Measurements from ENCODE around the gene KCNH1.
"Not testable (repeated sequence)": the region's sequence is repeated elsewhere in the genome, so short reads cannot be mapped to it uniquely, and the experiment has no call there.

The KCNH1 gene

DNA sequence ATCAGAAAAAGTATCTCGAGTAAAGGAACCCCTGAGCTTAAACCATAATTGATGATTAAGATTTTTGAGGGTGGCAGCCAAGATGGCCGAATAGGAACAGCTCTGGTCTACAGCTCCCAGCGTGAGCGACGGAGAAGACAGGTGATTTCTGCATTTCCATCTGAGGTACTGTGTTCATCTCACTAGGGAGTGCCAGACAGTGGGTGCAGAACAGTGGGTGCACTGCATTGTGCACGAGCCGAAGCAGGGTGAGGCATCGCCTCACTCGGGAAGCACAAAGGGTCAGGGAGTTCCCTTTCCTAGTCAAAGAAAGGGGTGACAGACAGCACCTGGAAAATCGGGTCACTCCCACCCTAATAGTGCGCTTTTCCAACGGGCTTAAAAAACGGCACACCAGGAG is 138.0 kb downstream of the KCNH1 start:
- not testable (repeated sequence) for DNase-seq

DNA sequence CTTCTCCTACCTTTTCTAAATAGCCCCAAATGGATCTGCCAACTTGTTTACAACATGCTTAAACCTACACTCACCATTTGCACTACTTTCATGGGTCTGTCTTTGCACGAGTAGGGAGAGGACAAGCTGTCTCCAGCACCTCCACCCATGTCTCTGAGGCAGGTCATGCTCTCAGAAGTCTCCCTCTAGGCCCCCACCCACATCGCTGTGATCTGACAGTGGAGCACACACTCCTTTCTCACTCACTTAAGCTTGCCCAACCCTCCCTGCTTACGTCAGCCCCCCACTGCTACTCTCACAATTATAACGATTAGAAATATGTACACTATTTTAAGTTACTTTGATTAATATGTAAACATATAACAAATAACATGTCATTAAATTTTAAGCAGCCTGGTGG is 141.1 kb downstream of the KCNH1 start:
- no peak for DNase-seq

DNA sequence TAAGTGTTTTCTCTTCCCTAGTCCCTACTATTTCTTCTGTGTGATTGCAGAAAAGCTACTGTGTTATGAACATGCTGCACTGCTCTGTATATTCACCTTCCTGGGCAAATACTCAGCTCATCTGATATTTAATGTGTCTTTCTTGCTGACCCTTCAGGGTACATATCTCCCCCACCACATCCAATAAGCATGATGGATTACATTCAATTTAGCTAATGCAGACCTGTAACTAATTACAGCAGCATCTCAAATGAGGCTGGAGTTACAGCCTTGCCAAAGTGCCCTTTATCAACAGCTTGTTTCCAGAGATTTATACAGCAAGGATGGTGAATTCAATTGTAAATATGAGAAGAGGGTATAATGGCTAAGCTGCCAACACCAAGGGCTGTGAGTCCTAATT is 144.0 kb downstream of the KCNH1 start:
- no peak for DNase-seq

DNA sequence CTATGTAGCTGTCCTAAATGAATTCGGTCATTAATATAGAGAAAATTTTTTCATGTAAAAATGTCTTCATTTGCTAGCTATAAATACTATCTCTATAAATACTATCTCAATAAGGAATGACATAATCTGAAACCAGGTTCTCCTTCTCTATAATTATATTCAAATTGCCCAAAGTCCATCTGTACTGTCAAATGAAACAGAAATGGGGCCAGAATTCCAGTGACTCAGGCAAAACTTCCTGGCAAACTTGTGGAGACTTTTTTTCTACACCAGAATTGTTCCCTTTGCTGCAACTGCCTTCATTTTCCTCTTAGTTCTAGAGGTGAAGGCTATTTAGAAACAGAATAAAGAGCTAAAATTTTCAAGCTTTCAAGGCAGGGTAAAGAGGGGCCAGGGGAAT is 152.5 kb downstream of the KCNH1 start:
- DNase-seq, result no peak

DNA sequence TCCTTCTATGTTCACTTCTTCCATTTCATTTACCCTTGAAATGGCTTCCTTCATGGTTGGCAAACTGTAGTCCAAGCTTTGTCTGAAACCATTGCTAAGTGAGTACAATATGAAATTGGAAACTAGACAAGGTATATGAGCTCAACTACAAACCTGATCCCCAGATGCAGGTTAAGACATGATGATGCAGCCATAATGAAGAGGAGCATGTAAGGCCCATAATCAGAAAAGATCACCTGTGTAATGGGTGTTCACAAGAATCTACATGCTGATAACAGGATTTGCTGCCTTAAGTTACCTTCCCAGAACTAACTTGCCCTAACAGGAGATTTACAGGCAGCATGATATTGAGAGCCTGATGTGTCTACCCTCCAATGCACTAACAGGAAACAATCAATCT is 153.9 kb downstream of the KCNH1 start:
- DNase-seq, result no peak

DNA sequence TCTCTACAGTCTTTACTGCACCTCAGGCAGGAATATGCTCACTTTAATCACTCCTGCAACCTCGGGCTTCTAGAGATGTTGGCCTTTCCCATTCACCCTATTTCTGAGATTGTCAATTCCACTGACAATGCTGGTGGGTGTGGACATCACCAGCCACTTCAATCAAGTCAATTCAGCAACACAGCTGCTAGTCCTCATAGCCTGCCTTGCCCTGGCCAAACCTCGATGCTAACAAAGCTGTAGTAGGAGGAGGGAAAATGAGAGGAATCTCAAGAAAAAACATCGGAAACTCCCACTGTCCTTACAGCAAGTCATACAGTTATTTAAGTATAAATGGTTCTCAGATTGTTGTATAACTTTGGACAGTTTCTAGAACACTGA is 155.0 kb downstream of the KCNH1 start:
- DNase-seq, result no peak

DNA sequence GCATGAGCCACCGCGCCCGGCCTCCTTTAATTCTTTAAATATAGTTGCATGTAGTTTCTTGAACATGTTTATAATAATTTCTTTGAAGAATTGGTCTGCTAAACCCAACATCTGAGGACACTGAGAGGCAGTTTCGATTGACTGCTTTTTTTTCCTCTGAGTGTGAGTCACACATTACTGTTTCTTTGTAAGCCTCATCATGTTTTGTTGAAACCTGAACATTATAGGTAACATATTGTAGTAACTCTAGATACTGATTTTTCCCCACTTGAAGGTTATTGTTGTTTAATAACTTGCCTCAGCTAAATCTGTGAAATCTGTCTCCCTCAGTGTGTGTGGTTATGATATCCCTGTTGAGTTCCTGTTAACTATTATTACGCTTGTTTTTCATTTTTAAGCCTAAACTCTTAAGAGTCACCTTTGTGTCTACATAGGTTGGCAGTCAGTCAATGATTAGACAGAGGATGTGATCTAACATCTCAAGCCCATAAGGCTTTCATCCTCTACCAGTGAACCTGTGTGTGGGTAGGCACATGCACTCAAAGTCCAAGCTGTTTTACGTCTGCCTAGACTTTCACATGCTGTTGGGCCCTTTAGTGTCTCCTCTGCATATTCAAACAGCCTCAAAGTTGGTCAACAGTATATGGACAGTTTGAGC is 155.5 kb downstream of the KCNH1 start:
- DNase-seq, result no peak

DNA sequence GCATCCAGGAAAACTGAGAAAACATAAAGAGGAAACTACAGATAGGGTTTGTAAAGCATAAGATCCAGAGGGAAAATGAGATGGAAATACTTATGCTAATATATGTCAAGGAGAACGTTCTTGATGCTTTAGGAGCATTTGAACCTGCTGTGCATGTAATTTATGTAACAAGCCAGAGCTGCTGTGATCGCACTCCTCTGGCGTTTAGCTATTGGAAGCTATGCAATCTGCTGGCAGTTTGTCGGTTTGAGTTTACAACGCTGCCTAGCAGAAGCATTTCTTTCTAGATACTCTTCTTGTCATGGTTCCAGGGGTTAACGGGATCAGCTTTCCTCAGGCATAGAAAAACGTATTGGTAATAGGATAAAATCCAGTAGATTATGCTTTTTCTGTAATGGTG is 182.7 kb downstream of the KCNH1 start:
- peak in 1 of 14 donors; percentile 24 for DNase-seq

DNA sequence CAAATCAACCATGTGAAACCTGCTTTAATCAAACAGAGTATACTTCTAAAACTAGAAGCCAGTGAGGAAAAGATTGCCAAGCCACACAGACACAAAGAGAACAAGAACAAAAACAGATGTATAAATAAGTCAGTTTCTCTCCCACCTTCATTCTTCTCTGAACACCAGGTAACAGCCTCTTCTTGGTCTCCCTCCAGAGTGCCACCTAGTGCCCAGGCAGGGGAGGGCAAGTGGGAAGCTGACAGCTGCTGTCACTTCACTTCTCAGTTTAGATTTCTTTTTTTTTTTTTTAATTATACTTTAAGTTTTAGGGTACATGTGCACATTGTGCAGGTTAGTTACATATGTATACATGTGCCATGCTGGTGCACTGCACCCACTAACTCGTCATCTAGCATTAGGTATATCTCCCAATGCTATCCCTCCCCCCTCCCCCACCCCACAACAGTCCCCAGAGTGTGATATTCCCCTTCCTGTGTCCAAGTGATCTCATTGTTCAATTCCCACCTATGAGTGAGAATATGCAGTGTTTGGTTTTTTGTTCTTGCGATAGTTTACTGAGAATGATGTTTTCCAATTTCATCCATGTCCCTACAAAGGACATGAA is 183.9 kb downstream of the KCNH1 start:
- DNase-seq, result peak in 2 of 14 donors; percentile 2 to 13

DNA sequence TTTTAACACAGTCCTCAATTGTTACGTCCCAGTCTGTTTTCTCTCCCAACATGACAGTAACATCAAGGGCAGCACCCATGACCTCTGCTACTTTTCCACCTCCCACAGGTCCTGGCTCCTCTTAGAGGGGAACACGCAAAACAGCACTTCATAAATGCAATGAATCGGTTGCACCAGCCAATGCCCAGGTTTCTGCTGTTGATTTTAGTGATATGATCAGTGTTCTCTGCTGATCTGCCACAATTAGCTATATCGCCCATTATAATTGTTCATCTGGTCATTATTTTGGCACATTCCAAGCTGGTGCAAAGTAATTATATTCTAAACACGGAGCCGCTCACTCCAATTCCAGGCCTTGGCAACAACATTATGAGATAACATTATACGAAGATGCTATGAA is 184.5 kb downstream of the KCNH1 start:
- DNase-seq, result no peak

DNA sequence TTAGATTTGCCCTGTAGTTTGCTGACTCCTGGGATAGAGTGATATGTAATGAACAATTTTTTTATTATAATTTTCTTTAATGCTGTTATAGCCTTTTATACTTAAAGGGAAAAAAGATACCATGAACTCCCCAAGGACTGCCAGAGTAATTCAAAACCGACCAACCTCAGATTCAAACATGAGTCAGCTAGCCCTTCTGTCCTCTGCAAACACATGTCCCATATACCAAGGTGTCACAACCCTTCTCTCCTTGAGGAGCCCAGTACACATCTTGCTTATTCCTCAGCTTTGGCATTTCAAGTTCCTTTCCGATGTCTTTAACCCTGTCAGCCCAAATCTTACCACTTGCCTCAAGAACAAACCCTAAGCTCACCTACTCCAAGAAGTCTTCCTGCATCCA is 184.9 kb downstream of the KCNH1 start:
- DNase-seq, result no peak

DNA sequence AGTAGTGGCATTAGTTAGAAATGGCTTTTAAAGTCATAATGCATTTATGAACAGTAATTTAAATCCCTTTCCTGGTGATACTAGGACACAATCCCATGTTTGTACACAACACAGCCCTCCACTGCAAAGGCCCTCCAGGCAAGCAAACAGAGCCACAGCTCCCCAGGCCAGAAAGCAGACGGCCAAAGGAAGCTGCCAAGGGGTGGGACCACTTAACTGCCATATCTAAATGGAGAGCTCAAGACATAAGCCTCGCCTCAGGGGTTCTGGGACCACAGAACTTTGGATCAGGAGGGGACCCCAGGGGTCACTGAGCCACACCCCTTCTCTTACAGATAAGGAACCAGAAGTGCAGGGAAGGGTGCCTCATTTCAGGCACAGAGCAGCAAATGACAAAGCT is 189.7 kb downstream of the KCNH1 start:
- DNase-seq, result peak in 1 of 14 donors; percentile 81

DNA sequence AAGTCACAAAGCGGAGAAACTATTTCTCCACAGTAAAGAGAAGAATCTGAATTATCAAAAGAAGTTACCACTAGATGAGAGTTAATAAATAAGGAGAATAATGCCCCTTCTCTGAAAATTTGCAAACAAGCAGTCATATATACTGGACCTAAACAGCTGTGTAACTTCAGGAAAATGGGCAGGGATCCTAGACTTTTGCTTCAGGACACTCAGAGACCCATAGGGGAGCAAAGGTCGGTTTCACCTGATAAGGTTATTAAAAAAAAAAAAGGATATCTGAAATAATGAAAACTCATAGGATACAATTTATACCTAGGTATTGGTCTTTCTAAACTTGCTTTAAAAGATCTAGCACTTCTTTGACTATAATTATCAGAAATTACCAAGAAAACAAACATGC is 191.4 kb downstream of the KCNH1 start:
- DNase-seq, result no peak

DNA sequence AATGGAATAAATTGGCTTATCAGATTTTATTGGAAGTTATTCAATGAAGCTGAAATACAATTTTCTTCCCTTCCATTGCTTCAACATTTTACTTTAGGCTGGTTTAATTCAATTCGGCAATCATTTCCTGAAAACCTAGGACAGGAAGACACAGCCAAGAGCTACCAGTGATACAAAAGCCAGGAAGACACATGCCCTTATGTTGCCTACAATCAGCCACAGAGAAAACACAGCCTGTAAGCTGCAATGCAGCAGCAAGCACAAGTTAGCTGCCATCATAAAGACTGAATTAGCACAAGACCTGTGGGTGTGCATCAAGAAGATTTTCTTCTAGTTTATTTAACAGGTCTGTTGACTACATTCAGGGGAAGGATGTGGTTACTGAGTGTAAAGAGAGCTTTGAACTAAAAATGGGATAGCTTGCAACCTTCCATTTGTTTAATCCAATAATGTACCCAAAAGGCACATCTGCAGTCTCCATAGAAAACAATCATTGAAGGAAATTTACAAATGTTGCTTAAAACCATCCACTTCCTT is 193.8 kb downstream of the KCNH1 start:
- DNase-seq, result peak in 1 of 14 donors; percentile 75

DNA sequence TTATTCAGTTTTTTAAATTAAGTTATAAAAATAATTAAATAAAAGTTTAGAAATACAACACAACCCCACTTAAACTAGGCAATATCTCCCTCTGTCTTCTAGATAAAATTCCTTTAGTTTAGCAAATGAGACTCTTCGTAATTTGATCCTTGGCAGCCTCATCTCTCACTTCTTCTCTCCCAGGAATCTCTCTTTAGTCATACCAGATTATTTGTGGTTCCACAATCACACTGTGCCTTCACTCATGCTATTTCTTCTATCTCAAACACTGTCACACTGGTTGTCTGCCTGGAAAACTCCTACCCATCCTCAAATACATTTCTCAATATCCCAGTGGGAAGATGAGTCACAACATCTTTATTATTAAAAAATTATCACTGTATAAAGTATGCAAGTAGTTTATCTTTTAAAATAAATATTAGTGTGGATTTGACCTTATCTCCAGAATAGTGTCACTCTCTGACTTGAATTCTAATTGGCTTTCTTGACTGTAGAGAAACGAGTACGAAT is 195.5 kb downstream of the KCNH1 start:
- no peak for DNase-seq

DNA sequence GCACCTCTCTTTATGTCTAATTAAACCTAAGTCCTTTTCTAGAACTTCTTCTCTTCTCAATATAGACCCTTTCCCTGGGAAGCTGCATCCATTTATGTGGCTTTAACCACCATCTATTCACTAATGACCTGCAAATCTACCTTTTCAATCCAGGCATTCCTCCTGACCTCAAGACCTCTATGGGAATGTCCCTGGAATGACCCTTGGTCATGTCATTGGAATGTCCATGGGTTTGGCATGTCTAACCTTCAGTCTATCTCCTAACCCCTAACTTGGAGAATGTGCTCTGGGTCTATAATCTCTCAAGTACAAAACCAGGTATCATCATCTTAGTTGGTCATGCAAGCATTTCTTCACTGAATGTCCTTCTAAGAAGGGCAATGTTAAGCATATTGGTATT is 196.1 kb downstream of the KCNH1 start:
- DNase-seq, result no peak

DNA sequence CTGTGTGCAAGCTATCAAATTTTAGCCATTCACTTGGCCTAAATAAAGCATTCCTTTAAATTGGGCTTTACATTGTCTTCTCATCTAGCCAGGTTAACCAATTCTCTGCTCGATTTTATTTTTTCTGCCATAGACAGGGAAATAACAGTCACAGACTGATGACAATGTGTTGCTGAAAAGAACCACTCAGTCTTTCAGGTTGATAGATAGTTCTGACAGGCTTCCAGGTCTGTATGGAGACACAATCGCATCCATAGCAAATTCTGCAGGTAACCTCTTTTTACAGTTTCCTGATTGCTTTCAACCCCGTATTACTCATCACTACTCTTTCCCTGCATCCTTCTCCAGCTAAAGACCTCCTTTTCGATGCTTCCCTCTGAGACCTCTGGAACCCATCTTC is 198.0 kb downstream of the KCNH1 start:
- peak in 1 of 14 donors; percentile 20 for DNase-seq

DNA sequence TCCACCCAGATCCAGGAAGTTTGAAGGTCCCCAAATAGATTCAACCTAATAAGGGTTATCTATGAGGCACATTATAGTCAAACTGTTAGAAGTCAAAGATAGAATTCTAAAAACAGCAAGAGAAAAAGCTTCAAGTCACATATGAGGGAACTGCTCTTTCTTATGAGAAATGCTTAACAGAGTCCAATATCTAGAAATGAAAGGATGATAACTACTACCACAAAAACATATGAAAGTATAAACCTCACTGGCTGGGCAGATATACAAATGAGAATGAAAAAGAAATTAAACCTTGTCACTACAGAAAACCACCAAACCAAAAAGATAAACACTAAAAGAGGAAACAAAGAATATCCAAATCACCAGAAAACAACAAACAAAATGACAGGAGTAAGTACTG is 201.8 kb downstream of the KCNH1 start:
- DNase-seq, result no peak

DNA sequence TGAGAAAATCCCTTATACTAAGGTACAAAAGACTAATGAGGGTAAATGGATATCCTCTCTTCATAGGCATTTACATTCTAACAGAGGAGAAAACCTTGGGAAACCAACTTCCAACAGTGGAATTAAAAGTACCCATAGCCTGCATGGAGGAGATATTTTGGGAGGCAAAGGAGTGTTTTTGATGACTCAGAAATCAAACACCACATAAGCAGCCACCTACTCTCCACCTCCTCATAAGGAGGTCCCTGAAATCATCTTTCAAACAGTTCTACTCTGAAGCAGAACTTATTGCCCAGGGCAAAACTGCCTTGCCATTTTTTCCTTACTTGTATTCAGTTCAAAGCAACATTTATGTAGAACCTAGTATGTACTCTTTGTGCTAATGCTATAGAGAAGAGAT is 211.3 kb downstream of the KCNH1 start:
- no peak for DNase-seq

DNA sequence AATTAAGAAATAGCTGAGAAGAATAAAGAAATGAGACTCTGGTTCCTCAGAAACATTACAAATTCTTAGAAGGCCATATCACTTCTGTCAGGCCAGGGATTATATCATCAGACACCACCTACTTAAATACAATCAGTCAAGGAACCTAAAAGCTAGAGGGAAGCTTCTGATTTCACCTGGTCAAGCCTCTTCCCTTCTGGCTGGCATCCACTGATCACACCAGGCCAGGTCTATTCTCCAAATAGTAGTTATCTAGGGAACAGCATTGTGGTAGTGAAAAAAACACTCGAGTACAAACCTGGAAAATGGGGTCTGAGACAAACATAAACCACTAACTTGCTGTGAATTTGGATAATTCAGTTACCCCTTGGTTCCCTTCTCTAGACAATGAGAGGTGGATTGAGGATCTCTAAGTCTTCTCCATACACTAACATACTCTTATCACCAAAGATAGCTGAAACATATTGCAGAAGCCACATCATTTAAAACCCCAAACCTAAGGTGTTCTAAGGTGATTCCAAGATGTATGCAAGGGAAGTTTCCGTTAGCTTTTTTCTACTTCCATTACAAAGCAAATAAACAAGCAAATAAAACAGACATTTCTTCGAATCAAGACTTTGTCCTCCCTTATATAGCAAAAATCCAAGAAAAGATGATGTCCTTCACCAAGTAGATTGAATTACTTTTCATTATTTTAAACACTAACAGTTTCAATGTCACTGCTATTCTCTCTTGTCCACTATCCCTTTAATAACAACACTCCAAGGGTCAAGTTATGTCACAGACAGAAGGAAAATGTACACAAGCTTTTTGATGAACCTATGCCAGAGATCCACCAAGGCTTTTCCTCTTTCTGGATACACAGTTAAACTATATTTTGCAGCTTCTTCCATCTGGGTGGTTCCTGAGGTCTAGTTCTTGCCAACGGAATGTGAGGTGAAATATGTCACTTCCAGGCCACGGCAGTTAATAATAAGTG is 212.9 kb downstream of the KCNH1 start:
- DNase-seq, result peak in 1 of 14 donors; percentile 7

DNA sequence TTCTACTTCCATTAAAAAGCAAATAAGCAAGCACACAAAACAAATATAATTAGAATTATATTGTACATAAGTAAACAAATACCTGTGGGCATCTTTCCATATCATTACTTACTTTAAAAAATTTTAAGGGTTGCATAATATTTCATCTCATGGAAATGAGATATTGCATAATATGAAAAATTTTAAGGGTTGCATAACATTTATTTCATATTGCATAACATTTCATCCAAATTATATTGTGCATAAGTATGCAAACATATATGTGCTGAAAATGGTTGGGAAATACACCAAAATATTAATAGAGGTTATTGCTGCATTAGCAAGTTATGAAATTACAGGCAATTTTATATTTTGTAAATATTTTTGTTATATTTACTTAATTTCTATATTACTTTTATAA is 213.7 kb downstream of the KCNH1 start:
- DNase-seq, result no peak

DNA sequence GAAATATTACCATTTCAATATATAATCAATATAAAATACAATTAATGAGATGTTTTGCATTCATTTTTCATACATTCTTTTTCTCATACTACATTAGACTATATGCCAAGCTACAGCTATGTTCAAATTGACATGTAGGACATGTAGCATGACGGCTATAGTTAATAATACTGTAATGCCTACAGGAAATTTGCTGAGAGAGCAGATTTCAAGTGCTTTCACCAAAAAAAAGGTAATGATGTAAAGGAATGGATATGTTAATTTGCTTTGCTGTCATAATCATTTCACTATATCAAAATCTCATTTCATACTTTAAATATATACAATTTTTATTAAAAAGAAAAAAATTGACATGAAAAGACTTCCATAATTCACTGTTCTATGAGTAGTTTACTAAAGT is 215.1 kb downstream of the KCNH1 start:
- no peak for DNase-seq

DNA sequence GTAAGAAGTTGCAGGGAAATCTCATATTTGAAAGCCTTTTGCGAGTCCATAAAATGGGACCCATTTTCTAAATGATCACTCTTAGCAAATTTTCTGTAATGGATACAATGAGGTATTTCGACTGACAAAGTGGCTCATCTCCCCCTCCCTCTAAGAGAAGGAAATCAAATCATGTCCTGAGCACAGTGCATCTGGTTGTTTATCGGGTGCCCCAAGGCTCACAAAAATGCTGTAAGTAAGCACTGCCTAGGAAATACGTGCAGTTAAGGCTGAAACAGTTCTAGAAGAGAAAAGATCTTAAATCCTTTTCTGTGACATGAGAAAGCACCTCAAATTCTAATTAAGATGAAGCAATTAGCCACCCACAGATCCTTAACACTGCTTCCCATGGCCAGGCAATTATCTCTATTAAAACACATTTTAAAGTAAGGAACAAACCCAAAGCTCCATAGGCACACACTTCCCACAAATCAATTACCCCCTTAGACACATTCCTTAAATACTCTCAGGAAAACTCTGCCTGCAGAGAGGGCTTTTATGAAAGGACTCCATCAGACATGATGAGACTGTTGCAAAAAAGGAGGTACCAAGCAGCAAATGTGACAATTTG is 216.3 kb downstream of the KCNH1 start:
- no peak for DNase-seq
